Panc1 (cell line): Measurements from ENCODE around the gene RGPD8. TPM values are rescaled to one million over a fixed set of nuclear protein-coding genes. Genes with fewer than 3 reads are reported as not detected.
A peak's percentile ranks its signal among the peaks of the same experiment; 100 is the strongest.
"Not testable (repeated sequence)": the region's sequence is repeated elsewhere in the genome, so short reads cannot be mapped to it uniquely, and the experiment has no call there.

Experiments
- ATAC-seq: fragments of 200-7000 bp; cut with Tn5 transposase; 2 replicates; pipeline ENCODE4 v1.9.1; 2020; ENCODE audit warnings: mild to moderate bottlenecking, moderate library complexity
- BruUV-seq: library from RNA; stranded (reverse); fragments of 400-500 nt; replicated peaks from 2 replicates; lab custom pipeline; 2021; lab: Mats Ljungman, UMichigan
- CTCF ChIA-PET: fragments of 300-600 bp; sonication (Branson Sonifier 250); formaldehyde crosslinking; loops from one replicate; lab custom pipeline; 2022; ENCODE audit warnings: antibody characterized with exemption; lab: Charles Lee
- POLR2A ChIA-PET: fragments of 300-600 bp; sonication (Branson Sonifier 250); formaldehyde crosslinking; loops from one replicate; lab custom pipeline; 2022; ENCODE audit warnings: antibody characterized with exemption; lab: Charles Lee
- DNase-seq: peaks from one replicate; pipeline ENCODE4 v3.0.0-alpha.2; 2010; ENCODE audit warnings: low read depth, low spot score
- H3K27ac ChIP-seq: 2 replicates; pipeline ENCODE4 v1.5.1; 2011; ENCODE audit warnings: mild to moderate bottlenecking, low read length, inconsistent platforms
- H3K27me3 ChIP-seq: fragments of 200-500 bp; sonication (Bioruptor generic); 2 replicates; pipeline ENCODE4 v1.6.0; 2014; ENCODE audit warnings: low read length, inconsistent platforms; ENCODE audit not compliant: control insufficient read depth, insufficient read depth
- H3K36me3 ChIP-seq: fragments of 200-500 bp; sonication (Bioruptor generic); 2 replicates; pipeline ENCODE4 v1.5.1; 2014; ENCODE audit warnings: inconsistent platforms, mild to moderate bottlenecking, low read length, moderate library complexity; ENCODE audit not compliant: control insufficient read depth, insufficient read depth
- H3K4me1 ChIP-seq: 2 replicates; pipeline ENCODE4 v1.5.1; 2011; ENCODE audit warnings: inconsistent platforms, mild to moderate bottlenecking, low read length, moderate library complexity; ENCODE audit not compliant: control insufficient read depth, insufficient read depth
- H3K4me3 ChIP-seq, 2 experiments: 2 replicates each; pipeline ENCODE4 v1.5.1; 2011 to 2012; ENCODE audit warnings: low read depth in 2 of 2, low read length in 2 of 2, mild to moderate bottlenecking in 2 of 2, inconsistent platforms in 1 of 2, moderate library complexity in 1 of 2
- H3K9me3 ChIP-seq: fragments of 200-500 bp; sonication (Bioruptor generic); 2 replicates; pipeline ENCODE4 v1.5.1; 2014; ENCODE audit warnings: low read depth, mild to moderate bottlenecking, inconsistent platforms, low read length, moderate library complexity; ENCODE audit not compliant: control insufficient read depth, insufficient read depth
- in situ Hi-C: cut with HindIII; loops from 2 replicates; pipeline ENCODE4 v1.10.0; 2016; ENCODE audit warnings: low sequenced_read_pairs, low pct_unique_long_range_greater_than_20kb
- intact Hi-C: fragments of 100-400 bp; cut with micrococcal nuclease; formaldehyde crosslinking; loops from one replicate; pipeline ENCODE4 v1.10.0; 2022; ENCODE audit not compliant: unreplicated experiment
- total RNA-seq: library from RNA; stranded (reverse); gene quantifications from one replicate; pipeline ENCODE4 v1.2.1, GENCODE V29; 2021; ENCODE audit not compliant: unreplicated experiment

RGPD8 gene
- total RNA-seq, 1 experiment from 2014 or later: 20.9 TPM

- ATAC-seq, H3K9me3 ChIP-seq, POLR2A ChIA-PET, DNase-seq, H3K36me3 ChIP-seq, H3K27me3 ChIP-seq, BruUV-seq, intact Hi-C loops, CTCF ChIA-PET, H3K4me1 ChIP-seq, in situ Hi-C loops: not testable (repeated sequence)
- H3K4me3 ChIP-seq: peak overlapping the region; percentile 40 to 57
- H3K27ac ChIP-seq: peak overlapping the region; percentile 23; the same call in 1 of the 2 replicates
These were observed 1.1 kb downstream of the RGPD8 start for GRCh38 chr2:112432390-112432734.

GRCh38 chr2:112431587-112432295, 1.7 kb downstream of the RGPD8 start:
- H3K4me1 ChIP-seq, CTCF ChIA-PET, ATAC-seq, H3K36me3 ChIP-seq, intact Hi-C loops, H3K27me3 ChIP-seq, DNase-seq, POLR2A ChIA-PET, BruUV-seq, H3K9me3 ChIP-seq, in situ Hi-C loops: not testable (repeated sequence)
- Histone ChIP-seq H3K27ac (0 out of 2 replicates have a peak overlapping the region, but pooled peaks have one; percentile 23), H3K4me3 (peak overlapping the region; percentile 40 to 57)

GRCh38 chr2:112424553-112424952, 8.9 kb downstream of the RGPD8 start:
- H3K27ac ChIP-seq, in situ Hi-C loops, DNase-seq, POLR2A ChIA-PET, H3K9me3 ChIP-seq, H3K4me3 ChIP-seq, H3K4me1 ChIP-seq, H3K36me3 ChIP-seq, intact Hi-C loops, CTCF ChIA-PET, H3K27me3 ChIP-seq, ATAC-seq: not testable (repeated sequence)
- BruUV-seq: TSS peak; percentile 19

GRCh38 chr2:112416860-112417259, 16.6 kb downstream of the RGPD8 start:
- ATAC-seq, H3K36me3 ChIP-seq, POLR2A ChIA-PET, DNase-seq, H3K9me3 ChIP-seq, H3K4me3 ChIP-seq, H3K4me1 ChIP-seq, CTCF ChIA-PET, in situ Hi-C loops, H3K27me3 ChIP-seq, intact Hi-C loops, H3K27ac ChIP-seq, BruUV-seq: not testable (repeated sequence)

GRCh38 chr2:112360055-112360454, 73.4 kb downstream of the RGPD8 start:
- in situ Hi-C loops, BruUV-seq, CTCF ChIA-PET: not testable (repeated sequence)

GRCh38 chr2:112354335-112354734, 79.1 kb downstream of the RGPD8 start:
- ATAC-seq, H3K36me3 ChIP-seq, CTCF ChIA-PET, H3K9me3 ChIP-seq, H3K4me1 ChIP-seq, H3K27ac ChIP-seq, POLR2A ChIA-PET, H3K4me3 ChIP-seq, intact Hi-C loops, in situ Hi-C loops, BruUV-seq, H3K27me3 ChIP-seq, DNase-seq: not testable (repeated sequence)

More at GRCh38 chr2:112360055-112360454, 73.4 kb downstream of the RGPD8 start:
- POLR2A ChIA-PET, H3K9me3 ChIP-seq, H3K4me3 ChIP-seq, DNase-seq, intact Hi-C loops, H3K27me3 ChIP-seq, H3K4me1 ChIP-seq, ATAC-seq, H3K36me3 ChIP-seq, H3K27ac ChIP-seq: not testable (repeated sequence)

- CTCF ChIA-PET, H3K36me3 ChIP-seq, DNase-seq, H3K4me3 ChIP-seq, POLR2A ChIA-PET, ATAC-seq, H3K27ac ChIP-seq, H3K4me1 ChIP-seq, intact Hi-C loops, H3K9me3 ChIP-seq, in situ Hi-C loops, H3K27me3 ChIP-seq: not testable (repeated sequence)
- BruUV-seq: TSS peak; percentile 78
These were observed 80.4 kb downstream of the RGPD8 start for GRCh38 chr2:112352809-112353603.
